K562 (cell line): Measurements from ENCODE around the gene DOCK7. TPM values are rescaled to one million over a fixed set of nuclear protein-coding genes. Genes with fewer than 3 reads are reported as not detected.

Experiments used
- ATAC-seq: fragments of 200-7000 bp; cut with Tn5 transposase; 3 replicates; pipeline ENCODE4 v1.9.1; 2020; ENCODE audit warnings: moderate library complexity
- BruUV-seq: library from RNA; stranded (reverse); fragments of 400-500 nt; replicated peaks from 2 replicates; lab custom pipeline; 2021; lab: Mats Ljungman, UMichigan
- CTCF ChIA-PET: fragments of 300-600 bp; formaldehyde crosslinking; extraction: SDS; loops from one replicate; lab custom pipeline; 2021; ENCODE audit warnings: low intra/inter-chr PET ratio; lab: Yijun Ruan, JAX
- POLR2A ChIA-PET: fragments of 300-600, 350-650 bp; sonication (Branson Sonifier 250); formaldehyde crosslinking; extraction: SDS; loops from one replicate; lab custom pipeline; 2021; ENCODE audit warnings: antibody characterized with exemption, inconsistent platforms; lab: Yijun Ruan, JAX
- DNase-seq, 4 experiments: peaks; one replicate each; pipeline versions ENCODE4 v3.0.0 to v3.0.0-alpha.2; 2011 to 2018; ENCODE audit warnings: low spot score in 3 of 4, mixed read lengths in 3 of 4; ENCODE audit errors: extremely low read depth in 1 of 4
- FAIRE-seq: peaks from 2 replicates; lab custom pipeline; 2011; peaks lifted over from hg19 to GRCh38; lab: Jason Lieb, UNC
- H2AFZ ChIP-seq: 2 replicates; pipeline ENCODE4 v1.6.0; 2011; ENCODE audit warnings: low read depth, low read length, control low read depth, inconsistent platforms
- H3K27ac ChIP-seq: fragments of 200-600 bp; 3 replicates; pipeline ENCODE4 v1.8.0; 2011; ENCODE audit warnings: low read depth, mild to moderate bottlenecking, control low read depth, inconsistent platforms, low read length, moderate library complexity, mixed read lengths; ENCODE audit errors: extremely low read depth
- H3K27me3 ChIP-seq, 2 experiments: fragments of 300-600 bp in 1 of 2; 2 replicates in 1 of 2; 3 replicates in 1 of 2; pipeline versions ENCODE4 v1.6.0 to v1.8.0; 2011; ENCODE audit warnings: inconsistent platforms in 2 of 2, low read length in 2 of 2, mild to moderate bottlenecking in 1 of 2, mixed read lengths in 1 of 2, moderate library complexity in 1 of 2; ENCODE audit not compliant: control insufficient read depth in 2 of 2, insufficient read depth in 2 of 2
- H3K36me3 ChIP-seq: fragments of 300-600 bp; 3 replicates; pipeline ENCODE4 v1.8.0; 2011; ENCODE audit warnings: mild to moderate bottlenecking, low read length, inconsistent platforms; ENCODE audit not compliant: control insufficient read depth, insufficient read depth
- H3K4me1 ChIP-seq, 2 experiments: fragments of 200-600 bp in 1 of 2; replicated peaks in 1 of 2; 2 replicates in 1 of 2; 3 replicates in 1 of 2; pipeline versions ENCODE4 v1.5.1 to v1.8.0; 2011; ENCODE audit warnings: inconsistent platforms in 2 of 2, low read length in 2 of 2, mild to moderate bottlenecking in 1 of 2, mixed read lengths in 1 of 2, moderate library complexity in 1 of 2; ENCODE audit not compliant: control insufficient read depth in 2 of 2, insufficient read depth in 2 of 2
- H3K4me2 ChIP-seq: 2 replicates; pipeline ENCODE4 v1.6.1; 2011; ENCODE audit warnings: low read length, control low read depth, inconsistent platforms, mixed read lengths; ENCODE audit not compliant: insufficient read depth
- H3K4me3 ChIP-seq: fragments of 200-600 bp; sonication (generic), shearing (Covaris generic); 2 replicates; pipeline ENCODE4 v1.5.1; 2016; ENCODE audit warnings: control low read depth, inconsistent platforms
- H3K79me2 ChIP-seq: fragments of 200-600 bp; 3 replicates; pipeline ENCODE4 v1.8.0; 2011; ENCODE audit warnings: low read length, inconsistent platforms; ENCODE audit not compliant: control insufficient read depth, insufficient read depth
- H3K9ac ChIP-seq, 2 experiments: 2 replicates each; pipeline versions ENCODE4 v1.6.0 to v1.6.1; 2011; ENCODE audit warnings: low read depth in 2 of 2, low read length in 2 of 2, control low read depth in 1 of 2, inconsistent platforms in 1 of 2, mild to moderate bottlenecking in 1 of 2, mixed read lengths in 1 of 2; ENCODE audit not compliant: insufficient read depth in 1 of 2
- H3K9me1 ChIP-seq: one replicate; pipeline ENCODE4 v1.6.0; 2011; ENCODE audit warnings: inconsistent platforms, mild to moderate bottlenecking, low read length, moderate library complexity; ENCODE audit not compliant: control insufficient read depth, insufficient read depth
- H3K9me3 ChIP-seq: replicated peaks from 2 replicates; pipeline ENCODE4 v1.5.1; 2011; ENCODE audit warnings: low read depth, low read length, inconsistent platforms; ENCODE audit not compliant: control insufficient read depth, insufficient read depth
- H4K20me1 ChIP-seq: replicated peaks from 2 replicates; pipeline ENCODE4 v1.6.1; 2011; ENCODE audit warnings: low read length, inconsistent platforms, mixed read lengths; ENCODE audit not compliant: control insufficient read depth, insufficient read depth
- ARID4B ChIP-seq: sonication (generic); formaldehyde crosslinking; IDR thresholded peaks from 2 replicates; pipeline ENCODE4 v1.8.0; 2022; ENCODE audit warnings: mild to moderate bottlenecking, missing genetic modification reagents
- BCOR ChIP-seq: fragments of 450-650 bp; IDR thresholded peaks from 2 replicates; pipeline ENCODE4 v1.6.1; 2016
- ETV1 ChIP-seq: fragments of 450-650 bp; conservative IDR thresholded peaks from 2 replicates; pipeline ENCODE4 v1.6.1; 2016; ENCODE audit warnings: missing genetic modification characterization, control low read depth, low read depth, missing compliant biosample characterization
- FOXK1 ChIP-seq: sonication (generic); formaldehyde crosslinking; IDR thresholded peaks from 2 replicates; pipeline ENCODE4 v1.8.0; 2022; ENCODE audit warnings: missing genetic modification reagents, mild to moderate bottlenecking, borderline replicate concordance
- TSHZ1 ChIP-seq: fragments of 250-450 bp; sonication (Bioruptor Pico); IDR thresholded peaks from 2 replicates; pipeline ENCODE4 v1.4.0; 2020; ENCODE audit warnings: mild to moderate bottlenecking, moderate library complexity
- ZFP30 ChIP-seq: fragments of 250-450 bp; sonication (Bioruptor Pico); IDR thresholded peaks from 2 replicates; pipeline ENCODE4 v1.8.0; 2022; ENCODE audit warnings: moderate library complexity, mild to moderate bottlenecking, inconsistent platforms, borderline replicate concordance
- ZNF274 ChIP-seq: IDR thresholded peaks from 2 replicates; pipeline ENCODE4 v1.6.1; 2011; ENCODE audit warnings: low read depth, mild to moderate bottlenecking, low read length, moderate library complexity, borderline replicate concordance
- ZNF79 ChIP-seq: fragments of 250-450 bp; sonication (Bioruptor Pico); IDR thresholded peaks from 2 replicates; pipeline ENCODE4 v1.4.0; 2020; ENCODE audit warnings: low read depth, mild to moderate bottlenecking, moderate library complexity
- WGBS: fragments of 100-300 bp; shearing (Covaris generic); methylation state at CpG from one replicate; pipeline ENCODE4 v1.1.6; 2016; ENCODE audit warnings: low coverage, mixed read lengths; ENCODE audit not compliant: insufficient coverage; ENCODE audit errors: missing lambda C conversion rate; 5-methylcytosine and 5-hydroxymethylcytosine counted together
- in situ Hi-C: fragments of 300-500 bp; cut with MboI; formaldehyde crosslinking; loops from 4 replicates; pipeline ENCODE4 v1.15.0; 2018; ENCODE audit warnings: inconsistent platforms, mixed read lengths
- intact Hi-C: fragments of 100-400 bp; cut with micrococcal nuclease; formaldehyde crosslinking; loops from 2 replicates; pipeline ENCODE4 v1.14.2; 2022
- polyA plus RNA-seq, 8 experiments: library from polyadenylated mRNA; depleted of rRNA in 4 of 8; stranded (reverse) in 5 of 8; unstranded in 3 of 8; fragments of >200 nt; fragmentation: Nextera tagmentation in 2 of 8; fragmentation: Illumina TruSeq in 1 of 8; extraction: Ambion mirVana in 2 of 8; extraction: Trizol in 1 of 8; gene quantifications; 2 replicates each; pipeline versions ENCODE4 v1.2.1 to v1.2.3, GENCODE V29; 2011 to 2014; ENCODE audit warnings: inconsistent platforms in 1 of 8, missing spikeins in 1 of 8
- total RNA-seq, 7 experiments: library from RNA; depleted of rRNA in 6 of 7; stranded (reverse); fragments of >200 nt in 6 of 7; fragmentation: Illumina TruSeq in 2 of 7; extraction: Trizol in 2 of 7; gene quantifications; 2 replicates each; pipeline versions ENCODE4 v1.2.1 to v1.2.3, GENCODE V29; 2011 to 2021; ENCODE audit warnings: low replicate concordance in 1 of 7

The DOCK7 gene
- total and polyA plus RNA-seq, 9 of the 15 experiments (the other 6 are each of a cell fraction or from before 2014, with no cell fraction given), result 4.9 to 35.1 (median 12.6) TPM

GRCh38 chr1:62597281-62597680, 90.9 kb downstream of the DOCK7 start, which contains the start of gene ANGPTL3:
Gene ANGPTL3 (plus strand): TSS chr1:62597520. CDS start chr1:62597567, 47 bp downstream.
- H3K9ac ChIP-seq, result no peak within 1 kb of the TSS
- no peaks in the 10 kb centered on the region for H3K27me3 ChIP-seq
- H3K4me2 ChIP-seq, result no peak within 1 kb of the TSS
- ChIA-PET POLR2A (no interaction called here), CTCF (no interaction called here)
- H3K9me3 ChIP-seq, result no peaks in the 10 kb centered on the region
- no peak for FAIRE-seq
- H3K9me1 ChIP-seq, result no peaks in the 10 kb centered on the region
- no TSS peak for BruUV-seq
- no peaks in the 10 kb centered on the region for H4K20me1 ChIP-seq
- no peak for DNase-seq
- no peak within 1 kb of the TSS for H2AFZ ChIP-seq
- no peak within 1 kb of the TSS for H3K4me3 ChIP-seq
- no peak within 1 kb of the TSS for H3K27ac ChIP-seq
- no peak for ATAC-seq
- no peaks in the 10 kb centered on the region for H3K79me2 ChIP-seq
- intact Hi-C loops, result no loop called here
- WGBS, result 55% methylated on average over 3 of the region's 3 CpGs
- no peaks in the 10 kb centered on the region for H3K36me3 ChIP-seq
- no peaks in the 10 kb centered on the region for H3K4me1 ChIP-seq
- TF ChIP-seq BCOR (no peak), ARID4B (no peak), ZFP30 (CRISPR knock-in tag) (no peak), ETV1 (tag) (no peak), ZNF79 (CRISPR knock-in tag) (no peak), FOXK1 (CRISPR knock-in tag) (no peak), TSHZ1 (CRISPR knock-in tag) (no peak), ZNF274 (no peak)
- in situ Hi-C loops, result no loop called here
